PC-3 (cell line): ENCODE measurements around the gene SLITRK3. TPM values are rescaled to one million over a fixed set of nuclear protein-coding genes. Genes with fewer than 3 reads are reported as not detected.

ENCODE experiments used
- ATAC-seq: fragments of 200-7000 bp; cut with Tn5 transposase; 2 replicates; pipeline ENCODE4 v1.9.1; 2020; ENCODE audit warnings: mild to moderate bottlenecking, moderate library complexity
- Bru-seq: library from RNA; stranded (reverse); fragments of 400-500 nt; gene quantifications from one replicate; lab custom pipeline; 2021; lab: Mats Ljungman, UMichigan
- BruChase-seq, 2 experiments: library from RNA; stranded (reverse); fragments of 400-500 nt; gene quantifications; one replicate each; lab custom pipeline; 2021; lab: Mats Ljungman, UMichigan
- BruUV-seq: library from RNA; stranded (reverse); fragments of 400-500 nt; replicated peaks from 2 replicates; lab custom pipeline; 2021; lab: Mats Ljungman, UMichigan
- CTCF ChIA-PET: fragments of 300-600 bp; sonication (Branson Sonifier 250); formaldehyde crosslinking; loops from one replicate; lab custom pipeline; 2022; ENCODE audit warnings: antibody characterized with exemption; lab: Charles Lee
- POLR2A ChIA-PET: fragments of 300-600 bp; sonication (Branson Sonifier 250); formaldehyde crosslinking; loops from one replicate; lab custom pipeline; 2022; ENCODE audit warnings: antibody characterized with exemption; ENCODE audit not compliant: unreplicated experiment; lab: Charles Lee
- DNase-seq: peaks from one replicate; pipeline ENCODE4 v3.0.0-alpha.2; 2015
- H2AFZ ChIP-seq: fragments of 300-600 bp; sonication (generic); 2 replicates; pipeline ENCODE4 v1.6.0; 2016; ENCODE audit warnings: antibody characterized with exemption, low read length
- H3F3A ChIP-seq: fragments of 300-600 bp; sonication (generic); one replicate; pipeline ENCODE4 v1.6.0; 2017; ENCODE audit warnings: antibody characterized with exemption, low read length, control low read depth, mild to moderate bottlenecking; ENCODE audit not compliant: unreplicated experiment
- H3K27ac ChIP-seq: fragments of 300-600 bp; sonication (generic); 2 replicates; pipeline ENCODE4 v1.5.1; 2016; ENCODE audit warnings: mild to moderate bottlenecking, low read length
- H3K27me3 ChIP-seq: fragments of 300-600 bp; sonication (generic); 2 replicates; pipeline ENCODE4 v1.6.1; 2016; ENCODE audit warnings: low read length, mixed read lengths
- H3K36me3 ChIP-seq: fragments of 300-600 bp; sonication (generic); 2 replicates; pipeline ENCODE4 v1.6.1; 2016; ENCODE audit warnings: low read depth, mixed run types, low read length, mixed read lengths
- H3K4me1 ChIP-seq: fragments of 300-600 bp; sonication (generic); 2 replicates; pipeline ENCODE4 v1.5.1; 2016; ENCODE audit warnings: low read length; ENCODE audit not compliant: insufficient read depth
- H3K4me2 ChIP-seq: fragments of 300-600 bp; sonication (generic); 2 replicates; pipeline ENCODE4 v1.6.0; 2016; ENCODE audit warnings: low read length
- H3K4me3 ChIP-seq: fragments of 300-600 bp; sonication (generic); 2 replicates; pipeline ENCODE4 v1.5.1; 2016; ENCODE audit warnings: mild to moderate bottlenecking, low read length, mixed read lengths
- H3K79me2 ChIP-seq: fragments of 300-600 bp; sonication (generic); 2 replicates; pipeline ENCODE4 v1.6.1; 2017; ENCODE audit warnings: low read length, mixed read lengths
- H3K9ac ChIP-seq: fragments of 300-600 bp; sonication (generic); 2 replicates; pipeline ENCODE4 v1.6.0; 2016; ENCODE audit warnings: mild to moderate bottlenecking, low read length
- H3K9me2 ChIP-seq: fragments of 300-600 bp; sonication (generic); replicated peaks from 2 replicates; pipeline ENCODE4 v1.6.1; 2016; ENCODE audit warnings: mixed run types, low read length, mixed read lengths
- H3K9me3 ChIP-seq: fragments of 300-600 bp; sonication (generic); 2 replicates; pipeline ENCODE4 v1.6.1; 2016; ENCODE audit warnings: low read length, mixed read lengths
- H4K20me1 ChIP-seq: fragments of 300-600 bp; sonication (generic); 2 replicates; pipeline ENCODE4 v1.6.1; 2016; ENCODE audit warnings: low read length, mixed read lengths
- EZH2 ChIP-seq: fragments of 300-600 bp; sonication (generic); IDR thresholded peaks from one replicate; pipeline ENCODE4 v1.6.1; 2017; ENCODE audit warnings: antibody characterized with exemption, mild to moderate bottlenecking, low read length; ENCODE audit not compliant: unreplicated experiment
- EZH2phosphoT487 ChIP-seq: fragments of 300-600 bp; sonication (generic); IDR thresholded peaks from 2 replicates; pipeline ENCODE4 v1.6.1; 2018; ENCODE audit warnings: mild to moderate bottlenecking, antibody characterized with exemption, low read length, borderline replicate concordance
- intact Hi-C: fragments of 100-400 bp; cut with micrococcal nuclease; formaldehyde crosslinking; loops from 2 replicates; pipeline ENCODE4 v1.9.0; 2023
- long read RNA-seq: library from polyadenylated mRNA; unstranded; transcript quantifications from one replicate; pipeline ENCODE4 v2.0.0, GENCODE V29; 2021; ENCODE audit not compliant: unreplicated experiment
- total RNA-seq: library from RNA; depleted of rRNA; stranded (reverse); fragments of >200 nt; gene quantifications from 2 replicates; pipeline ENCODE4 v1.2.3, GENCODE V29; 2014; rRNA removed
- TF ChIP-seq, protein P1 (sequence below): fragments of 300-600 bp; sonication (generic); conservative IDR thresholded peaks from 2 replicates; pipeline ENCODE4 v1.5.1; 2017; ENCODE audit warnings: antibody characterized with exemption, low read depth, mild to moderate bottlenecking, low read length

Gene SLITRK3, protein sequence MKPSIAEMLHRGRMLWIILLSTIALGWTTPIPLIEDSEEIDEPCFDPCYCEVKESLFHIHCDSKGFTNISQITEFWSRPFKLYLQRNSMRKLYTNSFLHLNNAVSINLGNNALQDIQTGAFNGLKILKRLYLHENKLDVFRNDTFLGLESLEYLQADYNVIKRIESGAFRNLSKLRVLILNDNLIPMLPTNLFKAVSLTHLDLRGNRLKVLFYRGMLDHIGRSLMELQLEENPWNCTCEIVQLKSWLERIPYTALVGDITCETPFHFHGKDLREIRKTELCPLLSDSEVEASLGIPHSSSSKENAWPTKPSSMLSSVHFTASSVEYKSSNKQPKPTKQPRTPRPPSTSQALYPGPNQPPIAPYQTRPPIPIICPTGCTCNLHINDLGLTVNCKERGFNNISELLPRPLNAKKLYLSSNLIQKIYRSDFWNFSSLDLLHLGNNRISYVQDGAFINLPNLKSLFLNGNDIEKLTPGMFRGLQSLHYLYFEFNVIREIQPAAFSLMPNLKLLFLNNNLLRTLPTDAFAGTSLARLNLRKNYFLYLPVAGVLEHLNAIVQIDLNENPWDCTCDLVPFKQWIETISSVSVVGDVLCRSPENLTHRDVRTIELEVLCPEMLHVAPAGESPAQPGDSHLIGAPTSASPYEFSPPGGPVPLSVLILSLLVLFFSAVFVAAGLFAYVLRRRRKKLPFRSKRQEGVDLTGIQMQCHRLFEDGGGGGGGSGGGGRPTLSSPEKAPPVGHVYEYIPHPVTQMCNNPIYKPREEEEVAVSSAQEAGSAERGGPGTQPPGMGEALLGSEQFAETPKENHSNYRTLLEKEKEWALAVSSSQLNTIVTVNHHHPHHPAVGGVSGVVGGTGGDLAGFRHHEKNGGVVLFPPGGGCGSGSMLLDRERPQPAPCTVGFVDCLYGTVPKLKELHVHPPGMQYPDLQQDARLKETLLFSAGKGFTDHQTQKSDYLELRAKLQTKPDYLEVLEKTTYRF
- not detected in 2 replicates for total RNA-seq
- Bru-seq, nascent RNA, result percentile 15 among the genes with signal in this experiment
- percentile 13 among the genes with signal in this experiment for BruChase-seq, experiment 1, labeled RNA remaining after a 6-hour chase
- percentile 17 among the genes with signal in this experiment for BruChase-seq, experiment 2, labeled RNA remaining after a 2-hour chase
- long read RNA-seq, result 0 reads

DNA sequence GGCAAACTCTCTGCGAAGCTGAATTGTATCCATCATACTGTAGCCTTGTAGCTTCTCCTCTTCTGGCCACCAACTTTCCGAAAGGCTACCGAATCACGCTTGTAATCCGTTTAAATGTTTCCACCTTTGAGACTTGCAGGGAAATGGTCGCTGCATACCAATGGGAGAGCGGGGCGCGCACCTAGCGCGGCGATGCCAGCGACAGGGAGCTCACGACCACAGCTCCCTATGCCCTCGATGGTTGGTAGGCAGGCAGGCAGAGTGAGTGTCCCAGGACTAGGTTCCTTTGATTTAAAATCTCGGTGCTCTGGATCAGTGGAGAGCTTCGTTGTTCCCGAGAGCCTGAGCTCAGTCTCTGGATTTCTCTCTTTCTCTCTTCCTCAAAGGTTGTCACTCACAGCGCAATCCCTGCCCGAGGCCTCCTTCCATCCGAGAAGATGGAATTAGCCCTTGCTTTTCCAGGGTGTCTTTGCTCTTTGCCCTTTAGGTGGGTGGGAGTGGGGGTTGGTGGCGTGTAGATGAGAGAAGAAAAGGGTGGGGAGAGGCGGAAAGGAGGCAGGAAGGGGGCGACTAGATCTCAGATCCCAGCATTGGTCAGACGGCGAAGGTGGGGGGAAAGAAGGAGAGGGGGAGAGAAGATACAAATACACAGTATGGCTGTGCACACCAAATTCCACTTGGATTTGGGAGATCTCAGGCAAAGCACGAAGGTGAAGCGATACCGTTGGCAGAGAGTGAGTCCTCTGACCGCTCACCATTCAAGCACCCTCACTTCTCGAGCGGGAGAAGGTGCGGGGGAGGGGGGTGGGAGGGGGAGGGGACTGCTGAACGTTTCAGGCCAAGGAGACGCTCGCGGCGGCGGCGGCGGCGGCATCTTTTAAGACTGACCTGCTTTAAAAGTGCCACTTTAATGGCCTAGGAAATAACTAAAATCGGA lies at the start of gene SLITRK3:
Gene SLITRK3, minus strand, starts transcription at position 745 of the 937 bp plus-strand sequence. CDS start 5,554 bp downstream, outside the sequence.
- Histone ChIP-seq H3K9me3 (no peaks in the 10 kb centered on the region), H3K36me3 (no peaks in the 10 kb centered on the region), H4K20me1 (no peaks in the 10 kb centered on the region), H3K27ac (no peak within 1 kb of the TSS), H3K4me3 (peak within 1 kb of the TSS; percentile 64), H2AFZ (peak within 1 kb of the TSS; percentile 78), H3K27me3 (peaks cover 46% of the 10 kb centered on the region), H3K9me2 (no peaks in the 10 kb centered on the region), H3K4me2 (peak within 1 kb of the TSS; percentile 77), H3F3A (no peaks in the 10 kb centered on the region), H3K79me2 (no peaks in the 10 kb centered on the region), H3K9ac (no peak within 1 kb of the TSS), H3K4me1 (no peaks in the 10 kb centered on the region)
- BruUV-seq, result no TSS peak
- TF ChIP-seq, protein P1, sequence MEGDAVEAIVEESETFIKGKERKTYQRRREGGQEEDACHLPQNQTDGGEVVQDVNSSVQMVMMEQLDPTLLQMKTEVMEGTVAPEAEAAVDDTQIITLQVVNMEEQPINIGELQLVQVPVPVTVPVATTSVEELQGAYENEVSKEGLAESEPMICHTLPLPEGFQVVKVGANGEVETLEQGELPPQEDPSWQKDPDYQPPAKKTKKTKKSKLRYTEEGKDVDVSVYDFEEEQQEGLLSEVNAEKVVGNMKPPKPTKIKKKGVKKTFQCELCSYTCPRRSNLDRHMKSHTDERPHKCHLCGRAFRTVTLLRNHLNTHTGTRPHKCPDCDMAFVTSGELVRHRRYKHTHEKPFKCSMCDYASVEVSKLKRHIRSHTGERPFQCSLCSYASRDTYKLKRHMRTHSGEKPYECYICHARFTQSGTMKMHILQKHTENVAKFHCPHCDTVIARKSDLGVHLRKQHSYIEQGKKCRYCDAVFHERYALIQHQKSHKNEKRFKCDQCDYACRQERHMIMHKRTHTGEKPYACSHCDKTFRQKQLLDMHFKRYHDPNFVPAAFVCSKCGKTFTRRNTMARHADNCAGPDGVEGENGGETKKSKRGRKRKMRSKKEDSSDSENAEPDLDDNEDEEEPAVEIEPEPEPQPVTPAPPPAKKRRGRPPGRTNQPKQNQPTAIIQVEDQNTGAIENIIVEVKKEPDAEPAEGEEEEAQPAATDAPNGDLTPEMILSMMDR, result no peak
- TF ChIP-seq EZH2phosphoT487 (no peak), EZH2 (no peak)
- peak; percentile 24; the same call in 1 of the 2 replicates for ATAC-seq
- DNase-seq, result no peak
- CTCF ChIA-PET, result no interaction called here
- POLR2A ChIA-PET, result interaction anchor here (0.7 kb wide), 1 partner anchor 11 kb away, joined by 3 read pairs; no protein-coding TSS in a partner anchor
- intact Hi-C loops, result no loop called here

DNA sequence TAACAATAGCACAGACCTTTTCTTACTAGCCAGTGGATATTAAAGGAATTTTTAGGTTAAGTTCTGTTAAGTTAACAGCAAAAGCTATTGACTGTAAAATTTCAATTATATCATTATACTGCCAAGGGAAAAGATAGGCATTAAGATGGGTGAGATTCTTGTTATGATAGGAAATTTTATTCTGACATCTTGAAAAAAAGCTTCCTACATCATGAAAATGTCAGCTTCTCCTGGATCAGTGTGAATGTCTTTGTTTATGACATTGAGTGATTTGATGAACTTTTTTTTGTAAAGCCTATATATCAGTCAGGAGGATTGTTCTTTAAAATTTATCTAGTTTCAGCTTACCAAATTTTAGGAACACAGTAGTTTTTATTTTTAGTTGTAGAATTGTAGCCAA lies 47.4 kb upstream of the SLITRK3 start:
- H4K20me1 ChIP-seq, result no peaks in the 10 kb centered on the region
- no peaks in the 10 kb centered on the region for H3K4me1 ChIP-seq
- DNase-seq (no peak), ATAC-seq (no peak)
- POLR2A ChIA-PET, result no interaction called here
- H3K36me3 ChIP-seq, result no peaks in the 10 kb centered on the region
- no peaks in the 10 kb centered on the region for H3F3A ChIP-seq
- intact Hi-C loops, result no loop called here
- no peak overlapping the region for H3K4me3 ChIP-seq
- no peak overlapping the region for H3K4me2 ChIP-seq
- TF ChIP-seq EZH2phosphoT487 (no peak), EZH2 (no peak)
- TF ChIP-seq, protein P1, result no peak
- BruUV-seq, result no TSS peak
- H3K27me3 ChIP-seq, result no peaks in the 10 kb centered on the region
- no peaks in the 10 kb centered on the region for H3K9me2 ChIP-seq
- H3K27ac ChIP-seq, result no peak overlapping the region
- H3K79me2 ChIP-seq, result no peaks in the 10 kb centered on the region
- H3K9ac ChIP-seq, result no peak overlapping the region
- no peak overlapping the region for H2AFZ ChIP-seq
- CTCF ChIA-PET, result no interaction called here
- H3K9me3 ChIP-seq, result no peaks in the 10 kb centered on the region
